Fibroblast of skin of left quadriceps (primary cell): ENCODE measurements around the gene ZNF776.
"Not testable (repeated sequence)": the region's sequence is repeated elsewhere in the genome, so short reads cannot be mapped to it uniquely, and the experiment has no call there.

Source experiments
- DNase-seq, 2 experiments: peaks; one replicate each; pipeline ENCODE4 v3.0.0-alpha.2; 2013; ENCODE audit warnings: low read depth in 2 of 2

The ZNF776 gene

DNA sequence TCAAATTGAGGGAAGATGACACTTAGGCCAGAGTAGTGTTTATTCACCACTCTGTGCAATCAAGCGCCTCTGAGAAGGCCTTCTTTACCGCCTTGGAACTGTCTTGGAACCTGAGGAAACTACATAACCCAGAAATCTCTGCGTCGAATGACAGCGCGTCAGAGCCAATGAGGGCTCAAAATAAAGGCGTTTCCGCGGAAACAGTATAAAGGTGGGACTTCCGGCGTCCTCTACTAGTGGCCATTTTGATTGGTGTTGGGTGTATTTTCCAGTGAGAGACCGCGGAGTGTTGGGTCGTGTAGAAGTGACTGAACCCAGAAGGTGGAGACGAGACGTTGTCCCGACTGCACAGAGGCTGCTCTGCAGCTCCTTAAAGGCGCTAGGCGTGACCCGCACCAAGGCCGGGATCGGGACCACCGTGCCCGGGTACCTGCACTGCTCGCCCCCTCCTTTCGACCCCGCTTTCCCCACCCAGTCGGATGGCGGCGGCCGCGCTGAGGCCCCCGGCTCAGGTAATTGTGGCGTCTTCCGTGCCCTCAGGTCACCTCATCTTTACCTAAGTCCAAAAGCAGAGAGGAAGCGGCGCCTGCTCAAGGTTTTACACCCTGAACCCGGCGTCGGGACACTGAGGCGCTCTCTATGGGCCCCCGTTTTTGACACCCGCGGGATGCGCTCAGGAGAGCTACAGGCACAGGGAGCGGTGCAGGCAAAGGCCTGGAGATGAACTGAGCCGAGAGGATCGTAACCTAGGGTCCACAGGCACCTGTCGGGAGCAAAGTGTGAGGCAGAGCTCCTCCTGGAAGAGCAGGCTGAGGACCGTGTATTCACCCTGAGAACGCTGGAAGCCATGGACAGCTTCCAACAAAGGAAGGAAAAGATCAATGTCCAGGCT lies at the start of gene ZNF776:
Gene ZNF776 (plus strand): TSS at position 236 of the 892 bp plus-strand sequence. CDS start 244 bp downstream, at position 480.
- DNase-seq: peak; percentile 81 to 83

DNA sequence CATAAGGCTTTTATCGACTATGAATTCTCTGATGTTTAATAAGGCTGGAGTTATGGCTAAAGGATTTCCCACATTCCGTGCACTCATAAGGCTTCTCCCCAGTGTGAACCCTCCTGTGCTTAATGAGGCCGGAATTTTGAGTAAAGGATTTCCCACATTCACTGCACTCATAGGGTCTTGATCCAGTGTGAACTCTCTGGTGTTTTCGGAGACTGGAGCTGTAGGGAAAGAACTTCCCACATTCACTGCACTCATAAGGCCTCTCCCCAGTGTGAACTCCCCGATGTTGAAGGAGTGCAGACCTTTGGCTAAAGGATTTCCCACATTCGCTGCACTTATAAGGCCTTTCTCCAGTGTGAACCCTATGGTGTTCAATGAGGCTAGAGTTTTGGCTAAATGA lies 45.0 kb upstream of the ZNF776 start:
- DNase-seq: no peak

DNA sequence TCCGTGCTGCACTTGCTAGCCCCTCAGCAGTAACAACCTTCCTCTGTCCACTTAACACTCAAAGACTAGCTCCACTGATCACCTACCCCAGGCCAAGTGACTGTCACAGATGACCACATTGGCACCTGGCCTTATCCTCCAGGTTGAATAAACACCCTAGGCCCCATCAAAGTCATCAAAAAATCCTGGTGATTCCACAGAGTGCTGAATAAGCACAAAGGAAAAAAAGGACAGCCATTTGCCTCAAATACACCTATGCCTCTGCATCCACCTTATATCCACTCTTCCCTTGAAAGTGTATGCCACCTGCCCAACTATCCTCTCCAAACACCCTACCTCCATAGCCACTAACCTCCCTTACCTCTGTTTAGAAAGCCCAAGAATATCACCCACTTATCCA lies 40.3 kb upstream of the ZNF776 start:
- no peak for DNase-seq

DNA sequence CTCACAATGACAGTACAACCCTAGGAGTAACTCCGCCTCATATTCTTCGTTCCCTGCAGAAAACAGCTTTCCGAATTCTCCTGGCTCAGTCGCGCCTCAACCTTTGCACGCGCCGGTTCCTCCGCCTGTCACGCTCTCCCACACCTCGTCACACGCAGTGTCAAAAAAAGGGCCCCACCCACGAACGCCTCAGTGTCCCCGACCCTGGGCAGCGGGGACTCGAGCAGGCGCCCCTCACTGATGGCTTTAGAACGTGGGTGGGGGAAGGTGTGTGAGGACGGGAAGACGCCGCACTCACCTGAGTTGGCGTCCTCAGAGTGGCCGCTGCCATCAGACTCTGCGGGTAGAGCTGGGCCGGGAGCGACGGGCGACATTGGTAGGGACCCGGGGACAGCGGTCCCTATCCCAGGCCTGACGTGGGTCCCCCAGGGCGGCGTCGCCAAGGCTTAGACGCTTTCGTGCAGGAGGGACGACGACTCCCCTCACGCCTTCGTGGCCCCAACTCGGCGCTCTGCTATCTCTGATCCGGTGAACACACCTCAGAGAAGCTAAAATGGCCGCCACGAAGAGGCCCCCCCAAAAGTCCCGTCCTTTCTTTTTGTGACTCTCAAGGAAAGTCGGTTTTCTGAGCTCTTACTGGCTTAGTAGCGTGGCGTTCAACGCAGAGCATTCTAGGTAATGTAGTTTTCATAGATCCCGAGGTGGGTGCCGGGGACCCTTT lies 37.8 kb upstream of the ZNF776 start, which contains the start of gene ZNF154:
Gene ZNF154 (minus strand): TSS at position 564 of the 721 bp plus-strand sequence. CDS start 233 bp downstream, at position 331.
- peak; percentile 31 to 38 for DNase-seq

DNA sequence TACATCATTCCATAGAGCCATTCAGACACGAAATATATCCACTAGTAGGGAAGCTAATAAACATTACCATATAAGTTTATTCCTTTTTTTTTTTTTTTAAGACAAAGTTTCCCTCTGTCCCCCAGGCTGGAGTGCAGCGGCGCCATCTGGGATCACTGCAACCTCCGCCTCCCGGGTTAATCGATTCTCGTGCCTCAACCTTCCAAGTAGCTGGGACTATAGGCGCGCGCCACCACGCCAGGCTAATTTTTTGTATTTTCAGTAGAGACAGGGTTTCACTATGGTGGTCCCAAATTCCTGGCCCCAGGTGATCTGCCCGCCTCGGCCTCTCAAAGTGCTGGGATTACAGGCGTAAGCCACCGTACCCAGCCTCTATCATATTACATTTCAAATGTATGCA lies 37.0 kb upstream of the ZNF776 start:
- no peak for DNase-seq

DNA sequence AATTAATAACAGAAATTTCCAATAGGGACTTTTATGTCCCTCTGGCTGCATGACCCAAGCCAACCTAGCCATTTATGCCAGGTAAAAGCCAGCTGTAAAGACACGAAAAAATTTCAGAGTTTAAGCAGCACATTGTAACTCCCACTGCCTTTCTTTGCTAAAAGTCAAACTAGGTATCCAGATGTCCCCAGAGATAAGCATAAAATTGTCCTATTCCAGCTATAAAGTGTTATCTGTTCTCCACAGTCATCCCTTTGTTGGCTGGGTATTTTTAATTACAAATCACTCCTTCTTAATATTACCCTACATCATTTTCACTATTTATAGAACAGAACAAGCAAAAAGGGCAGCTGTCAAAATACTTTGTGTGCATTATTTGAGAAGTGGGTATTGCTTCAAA lies 34.4 kb upstream of the ZNF776 start:
- DNase-seq: no peak

DNA sequence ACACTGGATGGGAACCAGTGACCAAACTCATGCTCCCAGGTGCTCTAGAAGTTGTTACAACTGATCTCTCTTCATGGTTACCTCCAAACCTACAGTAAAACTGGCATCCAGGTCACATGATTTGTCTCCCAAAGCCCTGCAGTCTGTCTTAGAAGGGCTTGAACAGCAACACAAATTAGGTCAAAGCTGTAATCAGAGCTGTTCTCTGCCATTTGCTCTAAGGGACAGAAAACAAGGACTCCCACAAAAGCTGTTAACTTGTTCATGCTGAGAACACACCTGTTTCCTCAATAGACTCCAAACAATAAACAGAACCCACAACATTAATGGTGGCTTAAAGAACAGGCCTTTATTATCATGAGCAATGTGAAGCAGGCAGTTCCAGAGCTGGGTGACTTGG lies 27.2 kb upstream of the ZNF776 start:
- no peak for DNase-seq

DNA sequence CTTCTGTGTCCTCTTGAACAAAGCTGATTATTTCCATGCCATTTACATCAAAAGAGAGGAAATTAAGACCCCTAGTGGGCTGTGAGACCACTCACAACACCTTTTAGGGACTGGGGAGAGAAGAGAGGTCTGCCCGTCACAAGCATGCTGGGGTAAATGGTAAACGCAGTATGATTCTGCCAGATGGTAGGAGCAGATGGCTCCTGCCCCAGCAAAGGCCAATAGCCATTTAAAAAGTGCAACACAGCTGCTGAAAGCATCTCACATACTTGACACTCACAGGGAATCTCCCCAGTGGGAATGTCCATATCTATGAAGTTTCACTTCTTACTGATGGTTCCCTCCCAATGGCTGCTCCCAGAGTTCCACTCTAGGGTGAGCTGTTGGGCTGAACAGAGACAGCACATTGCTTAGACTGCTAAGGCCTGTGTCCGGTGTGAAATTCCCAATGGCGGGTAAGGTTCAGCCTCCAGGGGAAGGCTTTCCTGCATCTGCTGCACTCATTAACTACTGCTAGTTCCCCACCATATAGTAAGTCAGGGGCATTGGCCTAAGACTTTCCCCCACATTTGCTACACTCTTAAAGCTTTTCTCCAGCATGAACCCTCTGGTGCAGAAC lies 26.6 kb upstream of the ZNF776 start:
- no peak for DNase-seq

DNA sequence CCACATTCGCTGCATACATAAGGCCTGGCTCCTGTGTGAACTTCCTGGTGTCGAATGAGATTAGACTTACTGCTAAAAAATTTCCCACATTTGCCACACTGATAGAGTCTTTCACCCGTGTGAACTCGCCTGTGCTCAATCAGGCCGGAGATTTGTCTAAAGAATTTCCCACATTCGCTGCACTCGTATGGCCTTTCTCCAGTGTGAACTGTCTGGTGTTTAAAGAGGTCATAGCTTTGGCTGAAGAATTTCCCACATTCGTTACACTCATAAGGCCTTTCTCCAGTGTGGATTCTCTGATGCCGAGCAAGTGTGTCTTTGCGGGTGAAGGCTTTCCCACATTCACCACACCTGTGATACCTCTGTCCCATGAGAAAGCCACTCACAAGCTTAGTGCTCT lies 25.7 kb upstream of the ZNF776 start:
- no peak for DNase-seq

DNA sequence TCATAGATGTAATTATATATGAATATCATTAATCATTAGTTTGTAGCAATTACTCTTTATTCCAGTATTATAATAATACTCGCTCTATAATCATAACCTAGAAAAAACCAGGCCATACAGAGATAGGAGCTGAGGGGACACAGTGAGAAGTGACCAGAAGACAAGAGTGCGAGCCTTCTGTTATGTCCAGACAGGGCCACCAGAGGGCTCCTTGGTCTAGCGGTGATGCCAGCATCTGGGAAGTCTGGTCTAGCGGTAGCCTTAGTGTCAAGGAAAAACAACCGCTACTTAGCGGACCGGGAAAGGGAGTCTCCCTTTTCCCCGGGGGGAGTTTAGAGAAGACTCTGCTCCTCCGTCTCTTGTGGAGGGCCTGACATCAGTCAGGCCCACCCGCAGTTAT lies 8.3 kb upstream of the ZNF776 start:
- DNase-seq: not testable (repeated sequence)

DNA sequence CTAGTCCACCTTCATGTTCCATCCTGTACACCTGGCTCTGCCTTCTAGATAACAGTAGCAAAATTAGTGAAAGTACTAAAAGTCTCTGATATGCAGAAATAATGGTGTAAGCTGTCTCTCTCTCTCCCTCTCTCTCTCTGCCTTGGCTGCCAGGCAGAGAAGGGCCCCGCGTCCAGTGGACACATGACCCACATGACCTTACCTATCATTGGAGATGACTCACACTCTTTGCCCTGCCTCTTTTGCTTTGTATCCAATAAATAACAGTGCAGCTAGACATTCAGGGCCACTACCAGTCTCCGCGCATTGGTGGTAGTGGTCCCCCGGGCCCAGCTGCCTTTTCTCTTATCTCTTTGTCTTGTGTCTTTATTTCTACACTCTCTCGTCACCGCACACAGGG lies 7.8 kb upstream of the ZNF776 start:
- not testable (repeated sequence) for DNase-seq

DNA sequence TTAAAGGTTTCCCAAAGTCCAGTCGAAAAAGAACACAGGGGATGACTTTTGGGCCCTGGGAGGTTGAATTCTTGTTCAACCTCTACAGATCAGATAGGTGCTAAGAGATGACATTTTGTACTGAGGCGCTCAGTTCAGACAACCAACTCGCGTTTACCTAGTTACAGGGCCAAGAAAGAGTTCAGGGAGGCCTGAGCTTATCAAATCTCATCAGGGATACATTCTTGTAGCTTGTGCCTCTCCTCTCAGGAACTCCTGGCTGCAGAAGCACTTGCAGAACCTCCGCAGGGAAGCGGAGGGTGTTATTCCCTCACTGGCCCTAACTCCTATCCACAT lies 825 bp downstream of the ZNF776 start:
- DNase-seq: no peak

DNA sequence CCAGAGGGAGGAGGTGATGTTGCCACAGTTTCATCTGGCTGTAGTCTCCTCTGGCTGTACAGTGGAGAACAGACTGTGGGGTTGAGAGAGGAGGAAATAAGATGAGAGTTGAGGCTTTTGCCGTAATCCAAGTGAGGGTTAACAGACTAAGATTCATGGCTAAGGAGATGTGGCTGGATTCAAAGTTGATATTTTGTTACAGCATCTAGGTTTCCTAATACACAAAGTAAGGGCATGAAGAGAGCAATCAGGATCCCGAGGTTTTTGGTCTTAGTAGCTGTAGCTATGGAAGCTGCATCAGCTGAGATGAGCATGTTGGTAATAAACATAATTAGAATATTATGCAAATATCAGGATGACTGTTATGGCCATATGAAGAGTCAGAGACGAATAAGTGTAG lies 1.4 kb downstream of the ZNF776 start:
- DNase-seq: no peak

DNA sequence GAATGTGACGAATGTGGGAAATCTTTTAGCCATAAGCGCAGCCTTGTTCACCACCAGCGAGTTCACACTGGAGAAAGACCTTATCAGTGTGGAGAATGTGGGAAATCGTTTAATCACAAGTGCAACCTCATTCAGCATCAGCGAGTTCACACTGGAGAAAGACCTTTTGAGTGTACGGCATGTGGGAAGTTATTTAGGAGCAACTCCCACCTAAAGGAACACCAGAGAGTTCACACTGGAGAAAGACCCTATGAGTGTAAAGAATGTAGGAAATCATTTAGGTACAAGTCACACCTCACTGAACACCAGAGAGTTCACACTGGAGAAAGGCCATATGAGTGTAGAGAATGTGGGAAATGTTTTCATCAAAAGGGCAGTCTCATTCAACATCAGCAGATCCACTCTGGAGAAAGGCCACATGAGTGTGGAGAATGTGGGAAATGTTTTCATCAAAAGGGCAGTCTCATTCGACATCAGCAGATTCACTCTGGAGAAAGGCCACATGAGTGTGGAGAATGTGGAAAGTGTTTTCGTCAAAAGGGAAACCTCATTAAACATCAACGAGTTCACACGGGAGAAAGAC lies 7.6 kb downstream of the ZNF776 start:
- DNase-seq: no peak

DNA sequence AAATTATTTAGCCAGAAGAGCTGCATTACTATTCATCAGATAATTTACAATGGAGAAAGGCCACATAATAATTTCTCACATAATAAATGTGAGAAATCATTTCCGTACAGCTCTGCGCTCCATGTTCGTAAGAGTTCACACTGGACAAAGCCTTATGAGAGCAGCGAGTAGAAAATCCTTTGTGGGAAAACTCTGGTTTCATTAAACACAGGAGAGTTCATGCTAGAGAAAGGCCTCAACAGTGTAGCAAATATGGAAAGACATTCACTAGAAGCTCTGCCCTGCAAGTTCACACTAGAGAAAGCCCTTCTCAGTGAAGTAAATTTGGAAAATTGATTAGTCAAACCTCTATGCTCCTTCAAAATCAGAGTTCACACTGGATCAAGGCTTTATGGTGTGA lies 8.4 kb downstream of the ZNF776 start:
- DNase-seq: no peak

DNA sequence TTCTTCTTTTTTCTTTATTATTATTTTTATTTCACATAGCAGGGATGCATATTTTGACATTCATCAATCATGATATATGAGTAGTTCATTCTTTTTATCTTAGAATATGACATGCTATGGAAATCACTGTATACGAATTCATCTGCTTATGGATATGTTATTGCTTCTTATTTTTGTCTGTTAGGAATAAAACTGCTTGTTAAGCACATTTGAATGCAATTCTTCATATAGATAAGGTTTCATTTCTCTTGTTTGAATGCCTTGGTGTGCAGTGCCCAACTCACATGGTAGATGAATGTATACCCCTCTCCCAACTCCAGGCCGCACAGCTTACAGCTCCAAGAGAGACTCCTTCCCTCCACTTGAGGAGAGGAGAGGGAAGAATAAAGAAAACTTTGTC lies 11.3 kb downstream of the ZNF776 start:
- DNase-seq: no peak

DNA sequence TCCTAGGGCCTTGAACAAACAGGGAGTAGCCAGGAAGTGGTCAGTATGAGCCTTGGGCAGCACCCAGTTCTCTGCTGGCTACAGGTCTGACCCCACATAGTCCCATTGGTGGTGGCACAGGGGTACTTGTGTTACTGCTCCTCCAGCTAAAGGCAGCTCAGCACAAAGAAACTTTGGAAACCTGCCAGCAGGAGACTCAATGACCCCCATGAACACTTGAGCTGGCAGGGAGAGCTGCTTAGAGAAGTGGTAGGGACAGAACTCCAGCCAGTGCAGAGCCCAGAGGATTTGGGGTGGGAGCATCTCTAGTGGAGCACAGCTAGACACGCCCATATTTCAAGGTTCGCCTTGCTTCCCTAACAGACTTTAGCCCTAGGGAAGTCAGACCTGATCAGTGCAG lies 12.5 kb downstream of the ZNF776 start:
- no peak for DNase-seq

DNA sequence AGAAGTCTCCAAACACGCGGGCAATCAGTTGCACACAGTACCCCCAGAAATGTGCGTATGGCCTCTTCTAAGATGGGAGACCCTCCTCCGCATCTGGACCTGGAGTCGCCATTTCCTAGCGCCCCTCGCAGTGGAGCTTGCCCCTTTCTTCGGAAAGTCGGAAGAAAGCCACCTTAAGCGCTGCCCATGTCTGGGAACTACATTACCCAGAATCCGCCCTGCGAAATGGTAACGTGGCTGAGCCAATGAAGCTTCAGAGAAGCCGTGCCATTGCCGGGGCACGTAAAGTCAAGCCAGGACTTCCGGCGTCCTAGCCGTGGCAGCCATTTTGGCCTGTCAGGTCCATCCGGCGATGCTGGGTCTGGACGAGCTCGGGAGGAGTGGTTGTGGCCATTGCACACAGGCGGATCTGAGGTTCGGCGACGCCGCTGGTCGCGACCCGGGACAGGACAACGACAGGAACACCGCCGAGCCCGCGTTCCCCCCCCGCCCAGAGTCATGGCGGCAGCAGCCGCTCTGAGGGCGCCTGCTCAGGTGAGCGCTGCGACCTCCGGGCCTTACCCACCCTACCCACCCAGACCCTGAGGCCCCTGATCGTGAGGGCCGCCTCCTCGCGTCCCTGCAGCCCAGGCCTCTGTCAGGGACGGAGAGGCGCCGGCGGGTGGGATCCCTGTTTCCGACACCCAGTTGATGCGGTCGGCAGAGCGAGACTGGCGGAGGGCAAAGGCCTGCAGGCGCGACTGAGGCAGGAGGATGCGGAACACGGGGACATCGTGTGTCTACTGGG lies 22.9 kb downstream of the ZNF776 start, which contains the start of gene ZNF586:
Gene ZNF586 (plus strand): TSS at position 332 of the 787 bp plus-strand sequence. CDS start 167 bp downstream, at position 499.
- DNase-seq: peak; percentile 72 to 77

DNA sequence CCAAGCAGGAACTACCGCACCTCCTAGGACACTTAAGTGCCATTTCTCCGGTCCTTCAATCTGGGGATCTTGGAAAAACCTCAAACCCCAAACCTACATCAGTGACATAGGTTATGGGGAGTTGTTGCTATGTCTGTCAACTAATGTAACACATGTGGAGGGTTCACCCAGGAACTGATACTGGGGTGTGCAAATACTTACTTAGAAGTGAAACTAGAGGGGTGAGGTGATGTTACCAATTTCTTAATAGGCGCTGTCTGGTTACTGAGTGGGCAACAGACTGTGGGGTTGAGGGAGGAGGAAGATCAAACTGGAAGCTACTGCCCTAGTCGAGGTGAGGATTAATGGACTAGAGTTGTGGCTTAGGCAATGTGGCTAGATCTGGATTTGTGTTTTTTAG lies 24.8 kb downstream of the ZNF776 start:
- DNase-seq: no peak

DNA sequence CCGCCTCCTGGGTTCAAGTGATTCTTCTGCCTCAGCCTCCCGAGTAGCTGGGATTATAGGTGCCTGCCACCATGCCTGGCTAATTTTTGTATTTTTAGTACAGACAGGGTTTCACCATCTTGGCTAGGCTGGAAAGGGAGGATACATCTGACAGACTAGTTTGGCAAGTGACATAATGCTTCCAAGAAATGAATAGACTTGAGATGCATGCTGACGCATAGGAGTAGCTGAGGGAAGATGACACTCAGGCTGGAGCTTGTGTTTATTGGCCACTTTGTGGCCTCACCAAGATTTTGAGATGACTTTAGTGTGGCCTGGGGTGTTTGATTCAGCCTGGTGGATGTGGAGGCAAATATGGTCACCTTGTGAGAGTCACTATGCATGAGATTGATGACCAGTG lies 26.9 kb downstream of the ZNF776 start:
- no peak for DNase-seq

DNA sequence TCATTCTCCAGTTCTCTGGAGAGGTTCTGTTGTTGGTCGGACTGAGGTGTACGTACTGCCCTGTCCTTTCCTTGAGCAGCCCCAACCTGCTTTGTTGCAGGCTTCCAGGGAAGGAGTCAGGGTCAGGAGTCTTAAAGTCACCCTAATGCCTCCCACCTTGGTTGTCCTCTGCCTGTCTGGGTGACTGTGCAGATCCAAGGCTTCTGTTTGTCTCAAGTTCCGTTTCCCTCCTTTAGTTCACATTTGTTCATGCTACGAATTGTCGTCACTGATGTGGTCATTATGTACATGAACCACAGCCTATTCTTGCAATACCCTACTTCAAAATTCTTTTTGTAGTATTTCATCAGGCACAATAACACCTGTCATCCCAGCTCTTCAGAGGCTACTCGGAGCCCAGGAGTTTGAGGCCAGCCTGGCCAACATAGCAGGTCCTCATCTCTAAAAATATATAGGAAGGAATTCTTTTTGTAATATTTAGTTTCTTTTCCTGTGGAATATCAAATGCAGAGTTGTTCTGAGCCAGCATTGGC lies 30.2 kb downstream of the ZNF776 start:
- no peak for DNase-seq
